GM21619 (cell line): ENCODE data around the gene NTMT2.
"Not testable (repeated sequence)": the region's sequence is repeated elsewhere in the genome, so short reads cannot be mapped to it uniquely, and the experiment has no call there.

ENCODE experiments used
- ATAC-seq: cut with Tn5 transposase; IDR thresholded peaks from one replicate; pipeline ENCODE4 v1.9.1; 2021; ENCODE audit not compliant: unreplicated experiment

NTMT2 gene

GRCh38 chr1:170145770-170146676 lies at the start of gene NTMT2:
TSS of gene NTMT2 (plus strand) at chr1:170145959. CDS start at chr1:170146108, 149 bp downstream.
- no peak for ATAC-seq

DNA sequence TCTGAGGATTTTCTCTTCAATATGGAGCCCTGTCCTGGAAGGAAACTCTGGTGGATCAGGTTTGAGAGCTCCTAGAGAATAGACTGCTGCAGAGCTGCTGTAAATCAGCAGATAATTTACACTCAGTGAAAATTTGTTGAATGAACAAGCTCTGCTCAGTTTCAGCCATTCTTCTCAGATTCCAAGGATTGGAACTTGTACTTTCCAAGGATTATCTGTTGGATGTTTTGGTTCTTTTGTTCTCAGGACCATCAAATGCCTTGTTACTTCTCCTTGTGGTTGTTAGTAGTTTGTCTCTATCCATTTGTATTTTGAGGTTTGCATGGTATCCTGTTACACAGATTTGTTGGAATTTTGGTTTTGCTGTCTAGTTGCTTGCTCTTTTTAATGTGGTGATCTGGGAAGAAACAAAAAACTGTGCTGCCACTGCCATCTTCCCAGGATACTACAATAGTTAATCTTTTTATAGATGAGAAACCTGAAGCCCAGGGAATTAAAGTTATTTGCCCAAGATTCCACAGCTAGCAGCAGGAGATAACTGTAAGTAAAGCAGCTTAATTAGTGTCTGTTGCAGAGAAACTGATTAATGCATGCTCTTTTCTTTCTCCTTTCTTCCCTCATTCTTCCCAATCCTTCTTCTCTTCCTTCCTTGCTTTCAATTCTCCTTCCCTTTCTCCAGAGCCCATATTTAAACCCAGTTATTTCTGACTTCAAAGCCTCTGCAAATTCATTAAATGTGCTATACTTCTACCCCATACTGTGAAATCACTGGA lies 49.6 kb upstream of the NTMT2 start:
- no peak for ATAC-seq

- ATAC-seq: no peak
Measured at GRCh38 chr1:170096806-170097340, 48.9 kb upstream of the NTMT2 start.

DNA sequence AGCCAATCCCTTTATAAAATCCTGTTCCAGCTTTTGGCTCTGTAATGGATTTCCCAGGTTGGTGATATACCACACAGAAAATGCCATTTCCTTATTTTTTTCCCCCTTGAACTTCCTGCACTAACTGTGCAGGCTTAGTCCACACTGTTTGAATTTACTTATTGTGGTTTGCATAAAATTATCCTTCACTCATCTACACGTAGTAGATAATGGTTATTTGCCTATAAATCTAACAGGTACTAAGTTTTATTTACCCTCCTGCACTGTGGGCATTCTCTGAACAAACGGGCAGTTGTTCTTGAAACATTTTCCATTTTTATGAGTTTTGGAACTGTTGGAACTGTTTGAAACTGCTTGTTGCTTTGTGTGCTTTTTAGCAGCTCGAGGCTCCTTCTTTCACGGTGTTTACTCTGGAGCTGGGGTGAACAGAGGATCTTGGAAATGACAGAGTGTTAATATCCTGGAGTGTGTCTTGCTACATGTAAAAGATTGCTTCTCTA lies 48.3 kb upstream of the NTMT2 start:
- ATAC-seq: no peak

- not testable (repeated sequence) for ATAC-seq
Measured at GRCh38 chr1:170113140-170113539, 32.6 kb upstream of the NTMT2 start.

DNA sequence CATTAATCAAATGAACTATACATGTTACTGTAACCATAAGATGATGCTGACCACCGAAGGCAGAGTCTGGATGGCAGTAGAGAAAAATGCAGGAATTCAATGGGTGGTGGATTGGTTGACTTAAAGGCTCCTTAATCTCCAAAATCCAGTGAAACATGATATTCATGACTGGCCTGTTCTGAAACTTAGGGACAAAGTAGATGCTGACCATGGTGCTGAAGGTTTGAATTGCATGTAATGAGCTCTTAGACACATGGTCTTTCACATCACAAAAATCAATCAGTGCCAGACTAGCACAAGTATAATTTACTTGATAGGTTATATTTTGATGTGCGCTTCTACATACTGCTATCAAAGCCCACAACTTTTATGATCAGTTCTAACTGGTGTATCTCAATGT lies 30.9 kb upstream of the NTMT2 start:
- no peak for ATAC-seq

GRCh38 chr1:170122366-170122765 lies 23.4 kb upstream of the NTMT2 start:
- ATAC-seq: no peak

DNA sequence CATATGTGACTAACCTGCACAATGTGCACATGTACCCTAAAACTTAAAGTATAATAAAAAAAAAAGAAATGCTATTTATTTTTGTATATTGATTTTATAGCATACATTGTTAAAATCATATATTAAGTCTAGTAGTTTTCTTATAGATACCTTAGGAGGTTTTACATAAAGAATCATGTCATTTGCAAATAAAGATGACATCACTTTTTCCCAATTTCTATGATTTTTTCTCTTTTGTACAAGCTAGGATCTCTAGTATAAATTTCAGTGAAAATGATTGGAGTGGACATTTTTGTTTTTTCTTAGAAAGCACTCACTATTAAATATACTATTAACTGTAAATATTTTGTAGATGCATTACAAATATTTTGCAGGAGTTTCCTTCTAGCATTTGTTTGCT lies 20.5 kb upstream of the NTMT2 start:
- no peak for ATAC-seq

DNA sequence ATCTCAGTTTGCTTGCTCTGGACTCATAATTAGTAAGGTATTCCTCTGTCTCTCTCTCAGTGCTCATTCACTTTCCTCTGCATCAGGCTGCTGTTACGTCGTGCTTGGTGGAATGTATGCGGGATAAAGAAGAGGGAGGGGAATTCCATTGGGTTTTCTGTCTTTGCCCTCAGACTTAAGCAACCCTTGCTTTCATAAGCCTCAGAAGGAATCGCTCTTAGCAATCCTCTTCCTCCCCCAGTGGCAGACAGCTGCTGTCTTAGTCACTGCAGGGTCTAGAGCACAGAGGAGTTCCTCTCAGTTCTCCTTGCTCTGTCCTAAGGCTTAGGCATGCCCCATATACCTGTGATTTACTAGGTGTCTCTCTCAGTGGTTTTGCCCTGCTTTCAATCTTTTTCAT lies 19.1 kb upstream of the NTMT2 start:
- ATAC-seq: peak; percentile 99

GRCh38 chr1:170131450-170131849 lies 14.3 kb upstream of the NTMT2 start:
- ATAC-seq: no peak

GRCh38 chr1:170131984-170132383 lies 13.8 kb upstream of the NTMT2 start:
- ATAC-seq: no peak

GRCh38 chr1:170133766-170134495 lies 11.8 kb upstream of the NTMT2 start:
- ATAC-seq: no peak

DNA sequence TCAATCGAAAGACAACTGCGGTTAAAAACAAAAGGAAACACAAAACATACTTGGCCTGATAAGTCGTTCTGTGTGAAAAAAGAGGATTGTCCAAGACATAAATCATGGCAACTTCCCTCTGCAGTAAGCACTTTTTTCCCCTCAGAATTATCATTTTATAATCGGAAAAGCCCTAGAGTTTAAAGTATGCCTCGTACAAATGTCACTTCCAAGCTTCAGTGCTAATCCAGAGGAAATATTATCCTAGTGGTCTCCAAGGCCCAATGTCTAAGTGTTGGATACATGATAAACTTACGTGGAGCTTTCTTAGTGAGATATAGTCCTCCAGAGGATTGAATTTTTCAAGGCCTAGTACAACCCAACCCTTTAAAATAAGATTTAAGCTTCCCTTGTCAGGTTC lies 11.2 kb upstream of the NTMT2 start:
- ATAC-seq: no peak

GRCh38 chr1:170140371-170140770 lies 5.4 kb upstream of the NTMT2 start:
- ATAC-seq: no peak

GRCh38 chr1:170145061-170145460 lies 698 bp upstream of the NTMT2 start:
- ATAC-seq: no peak

DNA sequence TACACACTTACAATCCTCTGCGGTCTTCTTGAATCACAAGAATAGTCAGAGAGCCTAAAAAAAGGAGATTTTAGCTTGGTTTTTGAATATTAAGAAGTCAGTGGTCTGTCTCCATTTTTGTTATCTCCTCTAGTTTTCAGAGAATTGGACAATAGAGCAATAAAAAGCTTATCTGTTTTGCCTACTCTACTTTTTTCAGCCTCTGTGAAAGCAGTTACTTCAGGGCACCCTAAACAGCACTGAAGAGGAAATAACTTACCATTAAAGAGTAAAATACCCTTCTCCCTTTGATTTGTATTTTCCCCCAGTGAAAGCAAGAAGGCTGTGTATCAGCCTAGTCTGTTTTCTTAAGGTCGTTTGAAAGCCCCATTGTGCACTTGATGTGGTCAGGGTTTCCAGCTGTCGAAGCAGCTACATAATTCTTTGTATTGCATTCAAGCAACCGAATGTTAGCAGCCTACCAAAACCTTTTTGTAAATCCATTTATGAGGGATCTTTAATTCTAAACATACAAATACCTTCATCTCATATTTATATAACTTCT lies 1.0 kb downstream of the NTMT2 start:
- no peak for ATAC-seq

GRCh38 chr1:170149241-170149640 lies 3.5 kb downstream of the NTMT2 start:
- no peak for ATAC-seq

DNA sequence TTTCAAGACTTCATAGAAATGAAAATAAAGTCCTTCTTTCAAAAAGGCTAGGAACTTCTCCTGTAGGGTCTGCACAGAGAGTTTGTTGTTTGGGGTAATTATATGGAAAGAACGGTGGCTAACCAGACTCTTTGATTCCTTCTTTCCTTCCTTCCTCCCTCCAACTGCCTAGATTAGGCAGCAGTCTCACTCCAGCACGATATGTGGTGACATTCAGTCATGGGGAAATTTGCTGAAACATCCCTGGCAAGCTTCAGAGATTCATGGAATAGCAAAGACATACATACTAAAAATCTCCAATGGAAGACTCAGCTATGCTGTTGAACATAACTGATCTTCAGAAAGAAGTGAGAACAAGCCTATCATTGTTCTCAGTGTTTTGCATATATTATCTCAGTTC lies 4.3 kb downstream of the NTMT2 start:
- ATAC-seq: no peak

DNA sequence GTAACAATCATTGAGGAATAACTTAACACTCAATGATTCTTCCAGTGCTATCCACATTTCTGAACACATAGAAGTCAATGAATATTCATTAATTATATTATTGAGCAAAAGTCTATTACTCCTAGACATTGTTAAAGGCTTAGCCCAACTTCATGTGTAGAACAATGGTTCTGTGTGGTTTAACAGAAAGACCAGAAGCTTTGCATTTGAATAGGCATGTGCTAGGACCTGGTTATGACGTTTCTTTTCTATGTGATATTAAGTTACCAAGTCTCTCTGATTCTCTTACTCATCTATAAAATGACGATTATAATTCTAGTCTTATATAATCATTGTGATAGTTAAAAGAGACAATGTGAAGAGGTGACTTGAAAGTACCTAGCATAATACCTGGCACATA lies 5.2 kb downstream of the NTMT2 start:
- no peak for ATAC-seq

DNA sequence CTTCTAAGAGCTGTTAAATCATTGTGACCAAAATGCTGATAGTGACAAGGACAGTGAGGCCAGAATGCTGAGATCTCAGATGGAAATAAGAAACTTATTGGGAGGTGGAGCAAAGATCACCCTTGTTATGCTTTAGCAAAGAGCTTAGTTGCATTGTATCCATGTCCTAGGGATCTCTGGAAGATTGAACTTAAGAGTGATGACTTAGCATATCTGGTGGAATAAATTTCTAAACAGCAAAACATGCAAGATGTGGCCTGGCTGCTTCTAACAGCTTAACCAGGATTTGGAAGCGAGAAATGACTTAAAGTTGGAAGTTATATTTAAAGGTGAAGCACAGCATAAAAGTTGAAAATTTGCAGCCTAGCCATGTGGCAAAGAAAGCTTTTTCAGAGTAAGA lies 7.7 kb downstream of the NTMT2 start:
- ATAC-seq: no peak

DNA sequence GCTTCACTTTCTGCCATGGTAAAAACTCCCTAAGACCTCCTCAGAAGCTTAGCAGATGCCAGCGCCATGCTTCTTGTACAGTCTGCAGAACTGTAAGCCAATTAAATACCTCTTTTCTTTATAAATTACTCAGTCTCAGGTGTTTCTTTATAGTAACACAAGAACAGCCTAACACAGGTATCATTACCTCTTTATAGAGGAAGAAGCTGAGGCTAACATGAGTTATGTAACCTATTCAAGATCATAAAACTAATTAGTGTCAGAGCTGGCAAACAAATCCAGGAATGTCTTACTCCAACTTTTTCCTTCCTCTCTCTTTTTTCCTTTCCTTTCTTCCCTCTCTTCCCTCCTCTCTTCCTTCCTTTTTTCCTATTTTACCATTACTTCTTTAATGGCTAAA lies 9.3 kb downstream of the NTMT2 start:
- no peak for ATAC-seq
